NCI-H187 treated with DMSO at 0.1 percent for 48 hours (cell line): ENCODE data around the gene SCGB1C2.
"Not testable (repeated sequence)": the region's sequence is repeated elsewhere in the genome, so short reads cannot be mapped to it uniquely, and the experiment has no call there.

Experiments used
- DNase-seq: peaks from one replicate; lab custom pipeline; 2025; lab: John Stamatoyannopoulos, UW

The SCGB1C2 gene

GRCh38 chr17:149231-149630, 11.9 kb downstream of the SCGB1C2 start:
- no peak for DNase-seq

GRCh38 chr17:149897-150584, 12.7 kb downstream of the SCGB1C2 start:
- no peak for DNase-seq

- no peak for DNase-seq
Observed at GRCh38 chr17:151004-151403, 13.6 kb downstream of the SCGB1C2 start.

- DNase-seq: no peak
Observed at GRCh38 chr17:151886-152859, 14.8 kb downstream of the SCGB1C2 start.

GRCh38 chr17:152860-153420, 15.6 kb downstream of the SCGB1C2 start:
- DNase-seq: no peak

GRCh38 chr17:153851-154250, 16.5 kb downstream of the SCGB1C2 start:
- DNase-seq: no peak

GRCh38 chr17:155576-155975, 18.2 kb downstream of the SCGB1C2 start:
- no peak for DNase-seq

GRCh38 chr17:156094-156621, 18.8 kb downstream of the SCGB1C2 start:
- DNase-seq: no peak

- no peak for DNase-seq
Observed at GRCh38 chr17:156946-157345, 19.6 kb downstream of the SCGB1C2 start.

- DNase-seq: no peak
Observed at GRCh38 chr17:157901-158300, 20.5 kb downstream of the SCGB1C2 start.

- no peak for DNase-seq
Observed at GRCh38 chr17:158379-158778, 21.0 kb downstream of the SCGB1C2 start.

GRCh38 chr17:159609-160008, 22.2 kb downstream of the SCGB1C2 start:
- DNase-seq: no peak

- DNase-seq: no peak
Observed at GRCh38 chr17:160336-160735, 23.0 kb downstream of the SCGB1C2 start.

- DNase-seq: no peak
Observed at GRCh38 chr17:161481-161880, 24.1 kb downstream of the SCGB1C2 start.

- DNase-seq: no peak
Observed at GRCh38 chr17:162689-163088, 25.3 kb downstream of the SCGB1C2 start.

GRCh38 chr17:163514-164098, 26.2 kb downstream of the SCGB1C2 start:
- no peak for DNase-seq

GRCh38 chr17:164303-165235, 27.2 kb downstream of the SCGB1C2 start:
- no peak for DNase-seq

GRCh38 chr17:165939-166338, 28.6 kb downstream of the SCGB1C2 start:
- no peak for DNase-seq

GRCh38 chr17:168614-169013, 31.2 kb downstream of the SCGB1C2 start:
- DNase-seq: not testable (repeated sequence)

GRCh38 chr17:170130-170670, 32.8 kb downstream of the SCGB1C2 start:
- DNase-seq: no peak

GRCh38 chr17:171871-172270, 34.5 kb downstream of the SCGB1C2 start:
- DNase-seq: no peak
